B cell (primary cell): Measurements from ENCODE around the gene ABHD16A. TPM values are rescaled to one million over a fixed set of nuclear protein-coding genes. Genes with fewer than 3 reads are reported as not detected.
A peak's percentile ranks its signal among the peaks of the same experiment; 100 is the strongest.
"Not testable (repeated sequence)": the region's sequence is repeated elsewhere in the genome, so short reads cannot be mapped to it uniquely, and the experiment has no call there.

ENCODE experiments used
- ATAC-seq: fragments of 200-7000 bp; cut with Tn5 transposase; one replicate; pipeline ENCODE4 v1.10.0; 2021; ENCODE audit warnings: low read depth, mild to moderate bottlenecking, moderate number of reproducible peaks, moderate library complexity
- CTCF ChIA-PET: fragments of 350-600 bp; sonication (Branson Sonifier 250); formaldehyde crosslinking; loops from one replicate; lab custom pipeline; 2021; ENCODE audit warnings: antibody characterized with exemption, inconsistent platforms; lab: Charles Lee
- POLR2A ChIA-PET: fragments of 350-600 bp; sonication (Branson Sonifier 250); formaldehyde crosslinking; loops from one replicate; lab custom pipeline; 2021; ENCODE audit warnings: antibody characterized with exemption; lab: Charles Lee
- DNase-seq: peaks from one replicate; pipeline ENCODE4 v3.0.0; 2013
- H2AFZ ChIP-seq: 2 replicates; pipeline ENCODE4 v1.6.1; 2012; ENCODE audit warnings: mild to moderate bottlenecking, low read depth, low read length; ENCODE audit not compliant: insufficient read depth, poor library complexity, severe bottlenecking
- H3K27ac ChIP-seq, 2 donors: 1 replicate in 1 of 2; 2 replicates in 1 of 2; pipeline ENCODE4 v1.5.1; 2012 to 2013; ENCODE audit warnings: low read length in 2 of 2, mild to moderate bottlenecking in 2 of 2, moderate library complexity in 1 of 2
- H3K27me3 ChIP-seq, 4 experiments: fragments of 200-600 bp in 1 of 4; sonication (generic) in 1 of 4; replicated peaks in 1 of 4; 1 replicate in 2 of 4; 2 replicates in 2 of 4; pipeline versions ENCODE4 v1.6.1 to v1.7.0; 2013 to 2016; ENCODE audit warnings: low read length in 3 of 4, mild to moderate bottlenecking in 2 of 4, mixed read lengths in 1 of 4, moderate library complexity in 1 of 4; ENCODE audit not compliant: insufficient read depth in 4 of 4, control insufficient read depth in 3 of 4; ENCODE audit errors: control extremely low read depth in 1 of 4
- H3K36me3 ChIP-seq, 2 experiments: replicated peaks in 1 of 2; 1 replicate in 1 of 2; 2 replicates in 1 of 2; pipeline versions ENCODE4 v1.6.1 to v1.7.1; 2013; ENCODE audit warnings: low read length in 1 of 2; ENCODE audit not compliant: insufficient read depth in 2 of 2, control insufficient read depth in 1 of 2; ENCODE audit errors: control extremely low read depth in 1 of 2, extremely low read depth in 1 of 2
- H3K4me1 ChIP-seq, 2 donors: fragments of 200-600 bp in 1 of 2; sonication (generic) in 1 of 2; 1 replicate in 1 of 2; 2 replicates in 1 of 2; pipeline versions ENCODE4 v1.5.1 to v1.6.1; 2013 to 2017; ENCODE audit warnings: low read length in 2 of 2; ENCODE audit not compliant: control insufficient read depth in 2 of 2, insufficient read depth in 2 of 2
- H3K4me2 ChIP-seq: replicated peaks from 2 replicates; pipeline ENCODE3; 2012; ENCODE audit warnings: mild to moderate bottlenecking, low read depth, low read length; ENCODE audit not compliant: poor library complexity, severe bottlenecking
- H3K4me3 ChIP-seq, 5 experiments: fragments of 200-600 bp in 1 of 5; sonication (generic) in 1 of 5; 1 replicate in 3 of 5; 2 replicates in 2 of 5; pipeline versions ENCODE4 v1.5.1 to v1.7.0; 2011 to 2016; ENCODE audit warnings: low read length in 4 of 5, mild to moderate bottlenecking in 4 of 5, low read depth in 2 of 5, control low read depth in 1 of 5, moderate library complexity in 1 of 5; ENCODE audit not compliant: insufficient read depth in 1 of 5; ENCODE audit errors: control extremely low read depth in 1 of 5, extremely low read depth in 1 of 5
- H3K79me2 ChIP-seq: fragments of 200-600 bp; sonication (generic); one replicate; pipeline ENCODE4 v1.6.0; 2016; ENCODE audit warnings: low read length; ENCODE audit not compliant: control insufficient read depth, insufficient read depth
- H3K9ac ChIP-seq: fragments of 200-600 bp; sonication (generic); 2 replicates; pipeline ENCODE4 v1.6.1; 2017; ENCODE audit warnings: mild to moderate bottlenecking, low read length, moderate library complexity
- H3K9me3 ChIP-seq, 3 donors: one replicate each; pipeline versions ENCODE4 v1.6.1 to v1.7.1; 2013; ENCODE audit warnings: low read length in 2 of 3; ENCODE audit not compliant: control insufficient read depth in 2 of 3, insufficient read depth in 1 of 3; ENCODE audit errors: control extremely low read depth in 1 of 3
- H4K20me1 ChIP-seq: 2 replicates; pipeline ENCODE4 v1.6.0; 2012; ENCODE audit warnings: mild to moderate bottlenecking, low read length; ENCODE audit not compliant: insufficient read depth, control insufficient read depth, poor library complexity, severe bottlenecking
- H3K27ac Mint-ChIP-seq: one replicate; pipeline ENCODE4 v1.8.0; 2021; ENCODE audit warnings: mixed read lengths
- H3K27me3 Mint-ChIP-seq: one replicate; pipeline ENCODE4 v1.8.0; 2021; ENCODE audit warnings: mixed read lengths
- H3K4me1 Mint-ChIP-seq: one replicate; pipeline ENCODE4 v1.8.0; 2021; ENCODE audit warnings: mixed read lengths
- H3K4me3 Mint-ChIP-seq: one replicate; pipeline ENCODE4 v1.8.0; 2021; ENCODE audit warnings: mixed read lengths
- H3K9me3 Mint-ChIP-seq: one replicate; pipeline ENCODE4 v1.8.0; 2022; ENCODE audit warnings: mixed read lengths; ENCODE audit not compliant: insufficient read depth
- EZH2 ChIP-seq: IDR thresholded peaks from 2 replicates; pipeline ENCODE4 v1.6.1; 2012; ENCODE audit warnings: borderline replicate concordance, low read depth, mild to moderate bottlenecking, moderate library complexity, low read length; ENCODE audit not compliant: insufficient read depth, poor library complexity, severe bottlenecking
- WGBS: methylation state at CpG from one replicate; pipeline ENCODE4 v1.1.5; 2013; ENCODE audit warnings: missing lambda C conversion rate; ENCODE audit not compliant: insufficient coverage; 5-methylcytosine and 5-hydroxymethylcytosine counted together
- intact Hi-C: fragments of 100-400 bp; cut with micrococcal nuclease; formaldehyde crosslinking; loops from one replicate; pipeline ENCODE4 v1.10.0; 2022
- polyA plus RNA-seq: library from polyadenylated mRNA; depleted of rRNA; stranded (reverse); fragments of >200 nt; gene quantifications from 2 replicates; pipeline ENCODE4 v1.2.3, GENCODE V29; 2012
- total RNA-seq, 2 donors: library from RNA; stranded (reverse); fragments of 120-200 nt in 1 of 2; gene quantifications; 1 replicate in 1 of 2; 2 replicates in 1 of 2; pipeline versions ENCODE4 v1.2.3 to v1.2.4, GENCODE V29; 2013 to 2022
- TF ChIP-seq, protein P1 (sequence below): fragments of 200-600 bp; IDR thresholded peaks from one replicate; pipeline ENCODE4 v1.8.0; 2022; ENCODE audit warnings: antibody characterized with exemption, mild to moderate bottlenecking

The ABHD16A gene
- total and polyA plus RNA-seq, 2 donors (not counting 1 experiment from before 2014, with no cell fraction given): 78.3 to 97.5 TPM

- ChIA-PET POLR2A (no interaction called here), CTCF (interaction anchor here (1.0 to 3.3 kb wide), 3 partner anchors 17 to 120 kb away, joined by 3 to 17 read pairs (median 14); no protein-coding TSS in a partner anchor)
- H3K4me3 Mint-ChIP-seq: no peak overlapping the region
These were observed 7.5 kb upstream of the ABHD16A start for GRCh38 chr6:31710523-31711219.

GRCh38 chr6:31709157-31709556 lies 6.0 kb upstream of the ABHD16A start:
- WGBS: 97% methylated on average over 8 of the region's 11 CpGs
- H3K9ac ChIP-seq, H3K27me3 ChIP-seq, DNase-seq, H3K36me3 ChIP-seq, H4K20me1 ChIP-seq, H3K9me3 Mint-ChIP-seq, H3K9me3 ChIP-seq, H3K4me2 ChIP-seq, CTCF ChIA-PET, H3K27ac ChIP-seq, POLR2A ChIA-PET, H3K4me3 Mint-ChIP-seq, H2AFZ ChIP-seq, H3K27me3 Mint-ChIP-seq, H3K79me2 ChIP-seq, intact Hi-C loops, H3K27ac Mint-ChIP-seq, ATAC-seq, H3K4me3 ChIP-seq: not testable (repeated sequence)
- H3K4me1 Mint-ChIP-seq: peaks cover 14% of the 10 kb centered on the region
- peaks cover 10 to 16% of the 10 kb centered on the region in 2 donors for H3K4me1 ChIP-seq

More at GRCh38 chr6:31710523-31711219, 7.5 kb upstream of the ABHD16A start:
- no peak for ATAC-seq
- peak overlapping the region; percentile 46 for H2AFZ ChIP-seq
- 80% methylated on average over 5 of the region's 5 CpGs for WGBS
- peak overlapping the region; percentile 42 for H3K4me2 ChIP-seq
- H3K9ac ChIP-seq: no peak overlapping the region
- H3K27me3 ChIP-seq: peaks cover 0 to 6% (median 0%) of the 10 kb centered on the region in 4 experiments
- no peak overlapping the region for H3K27ac Mint-ChIP-seq
- no peak overlapping the region for H3K27ac ChIP-seq
- intact Hi-C loops: no loop called here
- H3K27me3 Mint-ChIP-seq: peaks cover 3% of the 10 kb centered on the region
- no peaks in the 10 kb centered on the region for H3K36me3 ChIP-seq
- peaks cover 14% of the 10 kb centered on the region for H3K4me1 Mint-ChIP-seq
- H3K4me1 ChIP-seq: peaks cover 10 to 16% of the 10 kb centered on the region in 2 donors
- no peaks in the 10 kb centered on the region for H4K20me1 ChIP-seq
- no peak overlapping the region for H3K4me3 ChIP-seq
- no peaks in the 10 kb centered on the region for H3K9me3 ChIP-seq
- DNase-seq: no peak
- TF ChIP-seq EZH2: no peak
- TF ChIP-seq, protein P1, sequence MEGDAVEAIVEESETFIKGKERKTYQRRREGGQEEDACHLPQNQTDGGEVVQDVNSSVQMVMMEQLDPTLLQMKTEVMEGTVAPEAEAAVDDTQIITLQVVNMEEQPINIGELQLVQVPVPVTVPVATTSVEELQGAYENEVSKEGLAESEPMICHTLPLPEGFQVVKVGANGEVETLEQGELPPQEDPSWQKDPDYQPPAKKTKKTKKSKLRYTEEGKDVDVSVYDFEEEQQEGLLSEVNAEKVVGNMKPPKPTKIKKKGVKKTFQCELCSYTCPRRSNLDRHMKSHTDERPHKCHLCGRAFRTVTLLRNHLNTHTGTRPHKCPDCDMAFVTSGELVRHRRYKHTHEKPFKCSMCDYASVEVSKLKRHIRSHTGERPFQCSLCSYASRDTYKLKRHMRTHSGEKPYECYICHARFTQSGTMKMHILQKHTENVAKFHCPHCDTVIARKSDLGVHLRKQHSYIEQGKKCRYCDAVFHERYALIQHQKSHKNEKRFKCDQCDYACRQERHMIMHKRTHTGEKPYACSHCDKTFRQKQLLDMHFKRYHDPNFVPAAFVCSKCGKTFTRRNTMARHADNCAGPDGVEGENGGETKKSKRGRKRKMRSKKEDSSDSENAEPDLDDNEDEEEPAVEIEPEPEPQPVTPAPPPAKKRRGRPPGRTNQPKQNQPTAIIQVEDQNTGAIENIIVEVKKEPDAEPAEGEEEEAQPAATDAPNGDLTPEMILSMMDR: no peak
- no peaks in the 10 kb centered on the region for H3K9me3 Mint-ChIP-seq
- no peaks in the 10 kb centered on the region for H3K79me2 ChIP-seq
